Right ventricle myocardium superior (tissue), 1 donor: ENCODE results near the gene PPA1. TPM values are rescaled to one million over a fixed set of nuclear protein-coding genes. Genes with fewer than 3 reads are reported as not detected.
"Not testable (repeated sequence)": the region's sequence is repeated elsewhere in the genome, so short reads cannot be mapped to it uniquely, and the experiment has no call there.

ENCODE experiments used
- ATAC-seq: fragments of 200-7000 bp; cut with Tn5 transposase; one replicate; pipeline ENCODE4 v1.9.1; 2020; ENCODE audit warnings: mild to moderate bottlenecking; ENCODE audit not compliant: poor library complexity
- DNase-seq: peaks from one replicate; pipeline ENCODE4 v3.0.0-alpha.2; 2020
- intact Hi-C: fragments of 100-400 bp; cut with DNase I; formaldehyde crosslinking; loops from one replicate; pipeline ENCODE4 v1.11.2; 2022
- total RNA-seq: library from RNA; stranded (reverse); fragmentation: NEBNext Ultra II Directional; extraction: Animal tissue kit (Norgen Biotek cat#: 25700); gene quantifications from one replicate; pipeline ENCODE4 v1.2.1, GENCODE V29; 2021
- donor health status: DM: no; HTN: yes; CAD: no; lungs with severe emphysema.

PPA1 gene
- total RNA-seq, 1 donor from 2014 or later: 96.6 TPM

GRCh38 chr10:70186571-70186970 lies 46.7 kb downstream of the PPA1 start:
- intact Hi-C loops: no loop called here
- ATAC-seq (no peak), DNase-seq (no peak)

GRCh38 chr10:70186090-70186489 lies 47.1 kb downstream of the PPA1 start:
- no peak for ATAC-seq
- no peak for DNase-seq
- intact Hi-C loops: no loop called here

GRCh38 chr10:70183304-70183703 lies 49.9 kb downstream of the PPA1 start:
- intact Hi-C loops: no loop called here
- DNase-seq (no peak), ATAC-seq (no peak)

GRCh38 chr10:70179209-70179608 lies 54.0 kb downstream of the PPA1 start:
- intact Hi-C loops, DNase-seq, ATAC-seq: not testable (repeated sequence)

DNA sequence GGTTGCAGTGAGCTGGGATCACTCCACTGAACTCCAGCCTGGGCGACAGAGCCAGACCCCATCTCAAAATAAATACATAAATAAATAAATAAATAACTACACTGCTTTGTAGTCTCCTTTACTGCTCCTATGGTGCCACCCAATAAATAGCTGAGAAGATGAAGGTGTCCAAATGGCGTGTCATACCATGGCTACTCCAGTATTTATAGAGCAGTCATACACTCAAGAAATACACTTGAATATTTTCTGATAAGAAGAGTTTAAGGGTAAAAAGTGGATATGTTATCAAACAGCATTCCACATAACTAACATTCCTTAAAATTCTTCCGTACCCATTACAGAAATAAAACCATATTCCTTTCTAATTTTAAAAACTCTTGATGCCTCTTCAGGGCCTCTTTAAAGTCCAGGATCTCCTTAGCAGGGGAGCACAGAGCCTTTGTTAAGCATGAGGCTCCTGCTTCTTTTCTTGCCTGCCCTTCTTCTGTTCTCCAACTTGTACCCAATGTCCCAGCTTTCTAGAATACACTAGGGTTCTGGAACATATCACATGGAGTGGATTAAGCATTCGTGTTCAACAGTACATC lies 55.0 kb downstream of the PPA1 start:
- ATAC-seq: no peak
- intact Hi-C loops: no loop called here
- no peak for DNase-seq

- DNase-seq (no peak), ATAC-seq (no peak)
- intact Hi-C loops: no loop called here
These were observed 56.8 kb downstream of the PPA1 start for GRCh38 chr10:70176441-70176840.

DNA sequence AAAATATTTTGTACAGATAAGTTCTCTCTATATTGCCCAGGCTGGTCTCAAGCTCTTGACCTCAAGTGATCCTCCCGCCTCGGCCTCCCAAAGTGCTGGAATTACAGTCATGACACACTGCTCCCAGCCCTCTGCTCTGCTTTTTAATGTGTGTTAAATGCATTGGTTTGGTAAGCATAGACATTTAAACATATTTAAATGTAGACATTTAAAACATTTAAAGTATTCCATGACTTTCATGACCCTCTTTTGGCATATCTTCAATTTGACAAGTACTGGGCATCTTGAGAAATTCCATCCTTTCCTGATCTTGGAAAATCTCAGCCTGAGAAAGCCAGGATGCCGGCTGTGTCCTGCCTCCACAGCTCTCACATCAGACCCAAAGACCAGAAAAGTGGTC lies 57.7 kb downstream of the PPA1 start:
- ATAC-seq (no peak), DNase-seq (no peak)
- intact Hi-C loops: no loop called here

DNA sequence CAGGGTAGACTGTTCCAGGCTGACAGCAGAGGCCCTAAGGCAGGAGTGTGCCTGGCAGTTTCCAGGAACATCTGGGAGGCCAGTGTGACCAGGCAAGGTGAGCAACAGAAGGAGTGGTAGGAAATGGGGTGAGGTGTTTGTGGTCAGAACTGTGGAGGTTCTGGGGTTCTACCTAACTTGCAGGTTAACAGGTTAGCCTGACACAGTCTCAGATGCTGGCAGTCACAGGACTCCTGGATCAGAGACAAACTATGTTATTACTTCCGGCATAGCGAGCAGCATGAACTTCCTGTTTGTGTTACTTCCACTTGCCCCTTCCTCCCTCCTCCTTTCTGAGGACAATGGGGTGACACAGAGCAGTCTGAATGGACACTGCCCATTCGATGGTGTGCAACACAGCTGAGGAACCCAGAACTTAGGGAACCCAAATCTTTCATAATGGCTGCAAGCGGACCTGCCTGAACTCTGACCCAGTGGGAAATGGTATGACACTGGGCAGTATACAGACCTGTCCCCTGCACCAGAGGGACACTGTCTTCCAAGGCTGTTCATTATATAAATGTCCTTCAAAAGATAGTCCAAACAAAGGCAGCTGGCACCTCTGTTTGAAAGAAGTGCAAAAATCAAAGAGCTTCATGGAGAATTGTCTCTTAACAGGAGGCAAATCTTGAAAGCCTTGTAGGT lies 59.0 kb downstream of the PPA1 start:
- no peak for ATAC-seq
- intact Hi-C loops: no loop called here
- DNase-seq: no peak

DNA sequence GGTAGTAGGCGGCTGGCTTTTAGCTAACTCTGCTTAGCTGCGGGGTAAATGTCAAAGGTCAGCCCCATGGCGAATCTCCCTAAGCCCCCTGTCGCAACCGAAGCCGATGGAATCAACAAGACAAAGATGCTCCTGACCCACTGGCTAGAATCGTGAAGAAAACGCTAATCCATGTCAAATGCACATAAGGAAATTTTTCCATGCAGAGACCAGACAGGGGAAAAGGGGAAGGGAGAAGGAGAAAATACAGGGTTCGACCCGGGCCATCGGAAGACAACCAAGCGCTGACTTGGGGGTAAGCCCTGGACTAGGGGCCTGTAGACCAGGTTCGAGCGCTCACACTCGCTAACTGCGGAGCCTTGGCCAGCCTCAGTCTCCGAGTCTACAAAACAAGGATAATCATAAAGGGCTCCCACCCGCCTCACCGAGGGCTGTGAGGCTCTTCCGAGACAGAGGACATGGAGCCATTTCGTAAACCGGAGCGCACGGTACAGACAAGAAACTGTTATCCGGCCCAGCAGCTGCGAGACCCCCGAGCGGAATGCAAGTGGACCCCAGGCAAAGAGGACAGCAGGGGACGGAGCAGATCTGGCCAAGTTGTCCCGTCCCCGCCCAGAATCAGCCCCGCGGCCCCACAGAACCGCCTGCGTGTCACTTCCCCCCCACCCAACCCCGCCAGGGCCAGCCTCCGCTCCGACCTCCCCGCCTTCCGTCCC lies 63.4 kb downstream of the PPA1 start:
- DNase-seq (no peak), ATAC-seq (peak; percentile 50)
- intact Hi-C loops: no loop called here

- DNase-seq: no peak
- intact Hi-C loops: no loop called here
- no peak for ATAC-seq
These were observed 64.2 kb downstream of the PPA1 start for GRCh38 chr10:70169011-70169410.

DNA sequence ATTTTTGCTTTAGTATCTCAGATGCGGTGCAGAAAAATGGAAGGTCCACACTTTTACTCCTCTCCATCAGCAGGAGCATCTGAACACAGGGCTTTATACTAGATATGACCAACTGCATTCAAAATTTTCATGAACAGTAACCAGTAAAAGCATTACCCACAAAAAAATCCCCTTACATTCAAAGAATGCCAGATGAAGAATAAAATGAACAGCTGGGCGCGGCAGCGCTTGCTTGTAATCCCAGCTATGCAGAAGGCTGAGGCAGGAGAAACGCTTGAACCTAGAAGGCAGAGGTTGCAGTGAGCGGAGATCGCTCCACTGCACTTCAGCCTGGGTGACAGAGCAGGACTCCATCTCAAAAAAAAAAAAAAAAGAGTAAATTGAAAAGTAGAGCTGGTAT lies 66.0 kb downstream of the PPA1 start:
- DNase-seq (no peak), ATAC-seq (no peak)
- intact Hi-C loops: no loop called here

DNA sequence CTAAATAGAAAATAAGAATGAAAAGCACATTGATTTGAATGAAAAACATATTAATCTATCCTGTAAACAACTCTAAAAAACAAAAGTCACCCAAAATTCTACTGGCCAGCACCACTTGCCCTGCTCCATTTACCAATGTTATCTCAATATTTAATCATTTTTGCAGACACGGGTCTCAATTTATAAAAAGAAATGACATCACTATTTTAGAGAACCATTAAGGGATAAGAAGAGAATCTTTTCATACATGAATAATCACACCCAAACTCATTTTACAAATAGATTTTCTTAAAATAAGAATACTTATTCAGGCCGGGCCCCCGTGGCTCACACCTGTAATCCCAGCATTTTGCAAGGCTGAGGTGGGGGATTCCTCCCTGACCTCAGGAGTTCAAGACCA lies 66.8 kb downstream of the PPA1 start:
- DNase-seq: no peak
- no peak for ATAC-seq
- intact Hi-C loops: no loop called here

DNA sequence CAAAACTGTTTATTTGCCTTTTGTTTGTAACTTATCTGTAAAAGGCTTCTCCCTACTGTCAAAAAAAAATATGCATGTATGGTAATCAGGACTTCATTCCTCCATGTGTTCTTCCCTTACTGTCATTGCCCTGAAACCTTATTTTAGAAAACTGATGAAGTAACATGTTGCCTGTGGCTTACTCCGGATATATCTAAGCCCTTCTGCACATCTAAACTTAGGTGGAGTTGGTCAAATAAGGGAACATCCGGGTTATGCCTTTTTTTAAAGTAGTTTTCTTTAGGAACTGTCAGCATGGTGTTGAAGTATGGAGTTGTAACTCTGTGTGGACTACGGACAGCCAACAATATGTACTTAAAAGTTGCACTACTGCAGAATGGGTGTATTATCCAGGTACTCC lies 69.1 kb downstream of the PPA1 start:
- no peak for DNase-seq
- intact Hi-C loops: no loop called here
- ATAC-seq: no peak

DNA sequence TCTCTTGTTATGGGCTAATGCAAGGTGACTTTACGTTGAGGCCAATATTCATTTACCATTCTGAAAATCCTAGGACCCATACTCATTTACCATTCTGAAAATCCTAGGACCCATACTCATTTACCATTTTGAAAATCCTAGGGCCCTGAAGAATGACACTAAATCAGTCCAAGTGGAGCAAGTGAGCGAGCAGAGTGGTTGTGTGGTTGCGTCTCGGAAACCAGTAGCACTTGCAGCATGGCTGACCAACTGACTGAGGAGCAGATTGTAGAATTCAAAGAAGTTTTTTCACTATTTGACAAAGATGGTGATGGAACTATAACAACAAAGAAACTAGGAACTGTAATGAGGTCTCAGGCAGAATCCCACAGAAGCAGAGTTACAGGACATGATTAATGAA lies 69.8 kb downstream of the PPA1 start:
- DNase-seq (no peak), ATAC-seq (no peak)
- intact Hi-C loops: no loop called here

GRCh38 chr10:70162892-70163201 lies 70.4 kb downstream of the PPA1 start:
- ATAC-seq: no peak
- intact Hi-C loops: no loop called here
- no peak for DNase-seq

GRCh38 chr10:70162151-70162891 lies 70.9 kb downstream of the PPA1 start:
- intact Hi-C loops: no loop called here
- DNase-seq (no peak), ATAC-seq (no peak)

DNA sequence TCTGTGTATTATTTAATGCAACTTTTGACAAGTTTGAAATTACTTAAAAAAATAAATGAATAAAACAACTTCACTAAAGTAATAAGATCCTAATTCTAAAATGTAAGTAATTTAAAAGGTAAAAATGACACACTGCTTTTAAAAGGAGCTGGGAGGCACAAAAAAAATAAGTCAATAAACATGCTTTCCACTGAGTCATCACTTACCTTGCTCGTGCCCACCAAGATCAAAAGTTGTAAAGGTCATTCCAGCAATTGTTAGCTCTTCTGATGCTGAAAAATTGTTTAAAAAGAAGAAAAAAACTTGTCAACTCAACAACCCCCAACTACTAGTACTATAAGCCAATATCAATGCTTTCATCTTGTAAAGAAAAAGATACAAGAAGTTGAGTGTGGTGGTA lies 72.4 kb downstream of the PPA1 start:
- intact Hi-C loops: no loop called here
- DNase-seq (no peak), ATAC-seq (no peak)

DNA sequence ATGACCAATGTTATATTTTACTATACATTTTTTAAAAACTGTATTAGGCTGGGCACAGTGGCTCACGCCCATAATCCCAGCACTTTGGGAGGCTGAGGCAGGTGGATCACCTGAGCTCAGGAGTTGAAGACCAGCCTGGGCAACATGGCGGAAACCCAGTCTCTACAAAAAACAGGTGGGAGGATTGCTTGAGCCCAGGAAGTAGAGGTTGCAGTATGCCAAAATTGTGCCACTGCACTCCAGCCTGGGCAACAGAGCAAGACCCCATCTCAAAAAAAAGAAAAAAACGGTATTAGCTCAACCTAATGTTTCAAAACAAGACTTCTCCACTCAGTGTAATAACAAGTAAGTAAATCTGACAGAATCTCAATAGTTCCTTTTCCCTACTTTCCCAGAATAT lies 73.9 kb downstream of the PPA1 start:
- ATAC-seq, intact Hi-C loops, DNase-seq: not testable (repeated sequence)

GRCh38 chr10:70158113-70158512 lies 75.1 kb downstream of the PPA1 start:
- DNase-seq: no peak
- intact Hi-C loops: no loop called here
- peak; percentile 65 for ATAC-seq
